ENCODE data around the gene AGER.

DNA sequence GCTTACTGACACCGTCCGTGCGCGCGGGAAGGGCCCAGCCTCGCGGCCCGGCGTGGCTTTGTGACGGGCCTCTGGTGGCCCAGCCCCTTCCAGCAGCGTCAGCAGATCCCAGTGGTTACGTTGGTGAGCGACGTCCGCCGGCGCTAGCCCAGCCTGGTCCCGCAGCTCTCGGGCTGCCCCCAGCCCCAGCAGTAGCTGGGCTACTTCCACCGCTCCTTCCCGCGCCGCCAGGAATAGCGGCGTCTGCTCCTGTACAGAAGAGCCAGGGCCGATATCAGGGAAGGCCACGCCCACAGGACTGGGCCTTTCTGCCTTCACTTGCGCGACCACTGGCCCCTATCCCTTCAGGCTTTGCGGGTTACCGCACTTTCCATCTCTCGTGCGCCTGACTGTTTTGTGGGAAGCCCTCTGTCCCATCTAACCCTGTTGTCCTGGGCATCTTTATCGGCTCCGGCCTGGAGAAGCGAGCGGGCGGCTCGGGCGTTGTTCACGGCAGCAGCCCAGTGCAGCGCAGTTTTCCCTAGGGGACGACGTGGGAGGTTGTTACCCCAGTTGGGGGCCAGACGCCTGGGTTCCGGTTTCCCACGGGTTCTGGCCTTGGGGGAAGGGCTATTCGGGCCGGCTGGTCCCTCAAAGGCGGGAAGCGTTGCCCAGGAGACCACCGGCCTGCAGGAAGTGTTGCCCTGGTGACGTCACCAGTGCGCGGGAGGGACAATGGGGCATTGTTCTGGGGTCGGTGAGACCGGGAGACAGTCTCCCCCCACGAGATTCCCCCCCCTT lies 12.0 kb upstream of the AGER start:
- peak; percentile 95 for TF ChIP-seq POLR2A (IDR thresholded peaks at IDR 0.05; ENCODE audit: low read depth, low read length)
- peak; percentile 10; the same call in 1 of the 2 replicates for TF ChIP-seq USF2 (IDR thresholded peaks at IDR 0.05; ENCODE audit: low read depth, low read length)
- TF ChIP-seq CTCF (conservative IDR thresholded peaks at IDR 0.05; ENCODE audit: low read depth, low read length) = no peak
- TF ChIP-seq RAD21 (IDR thresholded peaks at IDR 0.05; ENCODE audit: low read length) = no peak
- no peak for TF ChIP-seq CEBPB (IDR thresholded peaks at IDR 0.05; ENCODE audit: low read depth, low read length)
- peak; percentile 72 for TF ChIP-seq BHLHE40 (IDR thresholded peaks at IDR 0.05; ENCODE audit: low read depth, low read length)
- TF ChIP-seq CHD1 (IDR thresholded peaks at IDR 0.05; ENCODE audit: low read depth, low read length) = peak; percentile 97
- no peak for TF ChIP-seq RCOR1 (IDR thresholded peaks at IDR 0.05; ENCODE audit: insufficient replicate concordance, low read length)
- TF ChIP-seq MAZ (IDR thresholded peaks at IDR 0.05; ENCODE audit: borderline replicate concordance, low read depth, low read length) = peak; percentile 72
- TF ChIP-seq MAFK (IDR thresholded peaks at IDR 0.05; ENCODE audit: low read depth, low read length) = peak; percentile 92
- no peak for TF ChIP-seq MXI1 (IDR thresholded peaks at IDR 0.05; ENCODE audit: borderline replicate concordance, low read depth, low read length)

All from IMR-90 (cell line).